ENCODE results near the gene CRLF1. TPM values are rescaled to one million over a fixed set of nuclear protein-coding genes. Genes with fewer than 3 reads are reported as not detected.

CRLF1 gene
- polyA plus RNA-seq, 2 of the 4 experiments (the other 2 are of a cell fraction), result 0.37 to 2.5 TPM

GRCh38 chr19:18647371-18647767, 40.8 kb upstream of the CRLF1 start:
- H3K4me3 ChIP-seq, result no peak overlapping the region
- ATAC-seq, result no peak
- DNase-seq (ENCODE audit: low read depth in 1 of 2, low spot score in 1 of 2), result no peak
- no peaks in the 10 kb centered on the region for H3K4me1 ChIP-seq
- no peak overlapping the region for H3K27ac ChIP-seq
- H3K4me2 ChIP-seq, result no peak overlapping the region
- WGBS (ENCODE audit: missing lambda C conversion rate), result 70% methylated on average over 1 of the region's 1 CpG
- POLR2A ChIA-PET, result no interaction called here
- CTCF ChIA-PET, result no interaction called here
- FAIRE-seq, result no peak
- TF ChIP-seq HEYL (CRISPR knock-in tag; IDR thresholded peaks at IDR 0.05) (no peak), KDM5A (IDR thresholded peaks at IDR 0.05) (no peak), POLR2AphosphoS2 (conservative IDR thresholded peaks at IDR 0.05; ENCODE audit: low read length) (no peak), ZNF302 (CRISPR knock-in tag; IDR thresholded peaks at IDR 0.05) (no peak), FOXS1 (CRISPR knock-in tag; IDR thresholded peaks at IDR 0.05) (no peak), BHLHE40 (IDR thresholded peaks at IDR 0.05; ENCODE audit: low read depth, low read length) (no peak), FOSL2 (IDR thresholded peaks at IDR 0.05) (no peak), FOSL2 (CRISPR knock-in tag; IDR thresholded peaks at IDR 0.05) (no peak), RFX5 (IDR thresholded peaks at IDR 0.05) (no peak), EP300 (IDR thresholded peaks at IDR 0.05) (no peak), EHF (CRISPR knock-in tag; IDR thresholded peaks at IDR 0.05) (no peak), PBX3 (IDR thresholded peaks at IDR 0.05) (no peak), HDAC2 (IDR thresholded peaks at IDR 0.05) (no peak), NPAS2 (CRISPR knock-in tag; IDR thresholded peaks at IDR 0.05; ENCODE audit: borderline replicate concordance) (no peak), ZC3H11A (IDR thresholded peaks at IDR 0.05) (no peak)
- TF ChIP-seq, protein P1, sequence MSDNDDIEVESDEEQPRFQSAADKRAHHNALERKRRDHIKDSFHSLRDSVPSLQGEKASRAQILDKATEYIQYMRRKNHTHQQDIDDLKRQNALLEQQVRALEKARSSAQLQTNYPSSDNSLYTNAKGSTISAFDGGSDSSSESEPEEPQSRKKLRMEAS (IDR thresholded peaks at IDR 0.05), result no peak
- H3K9me3 ChIP-seq, result no peaks in the 10 kb centered on the region

GRCh38 chr19:18646535-18647370, 40.2 kb upstream of the CRLF1 start:
- ATAC-seq (no peak), FAIRE-seq (no peak), DNase-seq (ENCODE audit: low read depth in 1 of 2, low spot score in 1 of 2) (no peak)
- H3K4me1 ChIP-seq, result no peaks in the 10 kb centered on the region
- H3K27ac ChIP-seq, result no peak overlapping the region
- no peak overlapping the region for H3K4me2 ChIP-seq
- ChIA-PET POLR2A (no interaction called here), CTCF (no interaction called here)
- no peaks in the 10 kb centered on the region for H3K9me3 ChIP-seq
- 94% methylated on average over 27 of the region's 34 CpGs for WGBS (ENCODE audit: missing lambda C conversion rate)
- no peak overlapping the region for H3K4me3 ChIP-seq
- no peak for TF ChIP-seq RNF2 (IDR thresholded peaks at IDR 0.05; ENCODE audit: borderline replicate concordance, low read depth)
- no peak for TF ChIP-seq MYC (IDR thresholded peaks at IDR 0.05; ENCODE audit: borderline replicate concordance, low read length)
- TF ChIP-seq EHF (CRISPR knock-in tag; IDR thresholded peaks at IDR 0.05), result no peak
- TF ChIP-seq GATA3 (IDR thresholded peaks at IDR 0.05; ENCODE audit: borderline replicate concordance), result no peak
- TF ChIP-seq MAZ (IDR thresholded peaks at IDR 0.05; ENCODE audit: borderline replicate concordance, low read depth, low read length), result no peak
- TF ChIP-seq, protein P2, sequence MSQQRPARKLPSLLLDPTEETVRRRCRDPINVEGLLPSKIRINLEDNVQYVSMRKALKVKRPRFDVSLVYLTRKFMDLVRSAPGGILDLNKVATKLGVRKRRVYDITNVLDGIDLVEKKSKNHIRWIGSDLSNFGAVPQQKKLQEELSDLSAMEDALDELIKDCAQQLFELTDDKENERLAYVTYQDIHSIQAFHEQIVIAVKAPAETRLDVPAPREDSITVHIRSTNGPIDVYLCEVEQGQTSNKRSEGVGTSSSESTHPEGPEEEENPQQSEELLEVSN (IDR thresholded peaks at IDR 0.05; ENCODE audit: borderline replicate concordance, low read depth), result no peak
- no peak for TF ChIP-seq HOXA7 (CRISPR knock-in tag; IDR thresholded peaks at IDR 0.05)

- DNase-seq (ENCODE audit: low read depth in 1 of 2, low spot score in 1 of 2) (no peak), FAIRE-seq (no peak), ATAC-seq (no peak)
- POLR2A ChIA-PET, result no interaction called here
- TF ChIP-seq CHD4 (IDR thresholded peaks at IDR 0.05; ENCODE audit: borderline replicate concordance) (no peak), CTCF (IDR thresholded peaks at IDR 0.05) (no peak), SREBF2 (IDR thresholded peaks at IDR 0.05) (no peak), RARB (CRISPR knock-in tag; IDR thresholded peaks at IDR 0.05) (no peak), FOSB (CRISPR knock-in tag; IDR thresholded peaks at IDR 0.05) (no peak), ZSCAN20 (CRISPR knock-in tag; IDR thresholded peaks at IDR 0.05) (no peak), CBX8 (IDR thresholded peaks at IDR 0.05) (no peak)
- no peaks in the 10 kb centered on the region for H3K9me3 ChIP-seq
- H3K4me2 ChIP-seq, result no peak overlapping the region
- CTCF ChIA-PET, result interaction anchor here (1.3 kb wide), 1 partner anchor 55 kb away, joined by 3 read pairs; no protein-coding TSS in a partner anchor
- H3K27ac ChIP-seq, result no peak overlapping the region
- WGBS (ENCODE audit: missing lambda C conversion rate), result 90% methylated on average over 10 of the region's 13 CpGs
- no peak overlapping the region for H3K4me3 ChIP-seq
- no peaks in the 10 kb centered on the region for H3K4me1 ChIP-seq
Observed at GRCh38 chr19:18645035-18645511, 38.5 kb upstream of the CRLF1 start.
